GM12891 (cell line): ENCODE results near the gene KIF18B.

Experiments
- POLR2A ChIP-seq: IDR thresholded peaks from 2 replicates; pipeline ENCODE4 v1.6.1; 2011; ENCODE audit warnings: low read depth, low read length, control low read depth
- POLR2AphosphoS5 ChIP-seq: IDR thresholded peaks from 2 replicates; pipeline ENCODE4 v1.6.1; 2011; ENCODE audit warnings: low read depth, low read length, control low read depth

GRCh38 chr17:44965481-44966234 lies 18.1 kb upstream of the KIF18B start:
- TF ChIP-seq POLR2A = no peak
- no peak for TF ChIP-seq POLR2AphosphoS5
